K562 (cell line): Measurements from ENCODE around the gene CPTP. TPM values are rescaled to one million over a fixed set of nuclear protein-coding genes. Genes with fewer than 3 reads are reported as not detected.

Source experiments
- ATF7 ChIP-seq: fragments of 450-650 bp; IDR thresholded peaks from 2 replicates; pipeline ENCODE4 v1.7.1; 2014; ENCODE audit warnings: mild to moderate bottlenecking, moderate library complexity
- BDP1 ChIP-seq: IDR thresholded peaks from 3 replicates; pipeline ENCODE4 v1.6.1; 2011; ENCODE audit not compliant: insufficient read length, insufficient read depth
- CREM ChIP-seq: IDR thresholded peaks from 2 replicates; pipeline ENCODE4 v1.6.1; 2014; ENCODE audit warnings: antibody characterized with exemption, low read depth
- CUX1 ChIP-seq: fragments of 200-800 bp; sonication (Bioruptor generic); IDR thresholded peaks from 2 replicates; pipeline ENCODE4 v1.6.1; 2016; ENCODE audit warnings: missing genetic modification characterization, missing compliant biosample characterization
- MBD2 ChIP-seq: sonication (generic); IDR thresholded peaks from 2 replicates; pipeline ENCODE4 v1.6.1; 2016; ENCODE audit warnings: low read depth, borderline replicate concordance
- NCOA2 ChIP-seq, 2 experiments: fragments of 450-650 bp; IDR thresholded peaks; 2 replicates each; pipeline ENCODE4 v1.6.1; 2018; ENCODE audit warnings: mild to moderate bottlenecking in 2 of 2, moderate library complexity in 1 of 2; ENCODE audit not compliant: partially characterized antibody in 2 of 2
- NFRKB ChIP-seq: fragments of 450-650 bp; IDR thresholded peaks from 2 replicates; pipeline ENCODE4 v1.6.1; 2016; ENCODE audit warnings: low read depth
- PHF8 ChIP-seq: fragments of 200-600 bp; sonication (generic); IDR thresholded peaks from 2 replicates; pipeline ENCODE4 v1.6.1; 2012; ENCODE audit warnings: mixed run types, mild to moderate bottlenecking, inconsistent platforms, low read length, moderate library complexity, borderline replicate concordance
- TAF1 ChIP-seq: IDR thresholded peaks from 2 replicates; pipeline ENCODE4 v1.6.1; 2011; ENCODE audit warnings: mild to moderate bottlenecking, low read length, moderate library complexity; ENCODE audit not compliant: insufficient read depth, control insufficient read depth, severe bottlenecking; ENCODE audit errors: extremely low read depth
- ZBTB2 ChIP-seq: fragments of 450-650 bp; IDR thresholded peaks from 2 replicates; pipeline ENCODE4 v1.6.1; 2016; ENCODE audit warnings: antibody characterized with exemption
- ZNF766 ChIP-seq: fragments of 200-800 bp; sonication (Bioruptor generic); conservative IDR thresholded peaks from 2 replicates; pipeline ENCODE4 v1.6.1; 2016; ENCODE audit warnings: missing genetic modification characterization, missing compliant biosample characterization
- ZSCAN29 ChIP-seq: fragments of 450-650 bp; IDR thresholded peaks from 2 replicates; pipeline ENCODE4 v1.6.1; 2017
- polyA plus RNA-seq, 8 experiments: library from polyadenylated mRNA; depleted of rRNA in 4 of 8; stranded (reverse) in 5 of 8; unstranded in 3 of 8; fragments of >200 nt; fragmentation: Nextera tagmentation in 2 of 8; fragmentation: Illumina TruSeq in 1 of 8; extraction: Ambion mirVana in 2 of 8; extraction: Trizol in 1 of 8; gene quantifications; 2 replicates each; pipeline versions ENCODE4 v1.2.1 to v1.2.3, GENCODE V29; 2011 to 2014; ENCODE audit warnings: inconsistent platforms in 1 of 8, missing spikeins in 1 of 8
- total RNA-seq, 7 experiments: library from RNA; depleted of rRNA in 6 of 7; stranded (reverse); fragments of >200 nt in 6 of 7; fragmentation: Illumina TruSeq in 2 of 7; extraction: Trizol in 2 of 7; gene quantifications; 2 replicates each; pipeline versions ENCODE4 v1.2.1 to v1.2.3, GENCODE V29; 2011 to 2021; ENCODE audit warnings: low replicate concordance in 1 of 7
- TF ChIP-seq, protein P1 (sequence below): fragments of 250-450 bp; sonication (Bioruptor Pico); IDR thresholded peaks from 2 replicates; pipeline ENCODE4 v1.5.0; 2021; ENCODE audit warnings: mild to moderate bottlenecking, moderate library complexity
- TF ChIP-seq, protein P2 (sequence below): fragments of 250-450 bp; sonication (Bioruptor Pico); IDR thresholded peaks from 2 replicates; pipeline ENCODE4 v1.5.0; 2022; ENCODE audit warnings: mild to moderate bottlenecking

The CPTP gene
- total and polyA plus RNA-seq, 9 of the 15 experiments (the other 6 are each of a cell fraction or from before 2014, with no cell fraction given): 0.11 to 25.8 (median 3.5) TPM

DNA sequence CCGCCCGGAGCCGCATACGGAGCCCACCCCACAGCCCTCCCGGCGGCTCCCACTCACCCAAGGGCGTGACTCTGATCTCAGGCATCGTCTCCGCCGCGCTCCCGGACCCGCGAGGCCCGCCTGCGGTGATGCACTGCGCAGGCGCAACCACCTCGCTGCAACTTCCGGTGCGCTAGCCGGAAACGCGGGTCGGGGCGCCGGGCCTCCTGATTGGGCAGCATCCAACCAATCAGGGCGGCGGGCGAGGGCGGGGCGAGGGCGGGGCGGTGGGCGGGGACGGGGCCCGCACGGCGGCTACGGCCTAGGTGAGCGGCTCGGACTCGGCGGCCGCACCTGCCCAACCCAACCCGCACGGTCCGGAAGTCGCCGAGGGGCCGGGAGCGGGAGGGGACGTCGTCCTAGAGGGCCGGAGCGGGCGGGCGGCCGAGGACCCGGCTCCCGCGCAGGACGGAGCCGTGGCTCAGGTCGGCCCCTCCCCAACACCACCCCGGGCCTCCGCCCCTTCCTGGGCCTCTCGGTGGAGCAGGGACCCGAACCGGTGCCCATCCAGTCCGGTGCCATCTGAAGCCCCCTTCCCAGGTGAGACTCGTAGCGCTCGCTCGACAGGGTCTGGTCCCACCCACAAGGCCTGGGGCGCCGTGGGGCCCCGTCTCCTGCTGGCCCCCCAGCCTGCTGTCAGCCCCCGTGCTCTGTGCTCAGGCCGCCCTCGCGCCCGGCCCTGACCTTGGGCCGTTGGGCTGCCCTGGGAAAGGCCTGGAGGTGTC, at the start of gene CPTP, which contains the start of gene INTS11 (continued):
- TF ChIP-seq, protein P1, sequence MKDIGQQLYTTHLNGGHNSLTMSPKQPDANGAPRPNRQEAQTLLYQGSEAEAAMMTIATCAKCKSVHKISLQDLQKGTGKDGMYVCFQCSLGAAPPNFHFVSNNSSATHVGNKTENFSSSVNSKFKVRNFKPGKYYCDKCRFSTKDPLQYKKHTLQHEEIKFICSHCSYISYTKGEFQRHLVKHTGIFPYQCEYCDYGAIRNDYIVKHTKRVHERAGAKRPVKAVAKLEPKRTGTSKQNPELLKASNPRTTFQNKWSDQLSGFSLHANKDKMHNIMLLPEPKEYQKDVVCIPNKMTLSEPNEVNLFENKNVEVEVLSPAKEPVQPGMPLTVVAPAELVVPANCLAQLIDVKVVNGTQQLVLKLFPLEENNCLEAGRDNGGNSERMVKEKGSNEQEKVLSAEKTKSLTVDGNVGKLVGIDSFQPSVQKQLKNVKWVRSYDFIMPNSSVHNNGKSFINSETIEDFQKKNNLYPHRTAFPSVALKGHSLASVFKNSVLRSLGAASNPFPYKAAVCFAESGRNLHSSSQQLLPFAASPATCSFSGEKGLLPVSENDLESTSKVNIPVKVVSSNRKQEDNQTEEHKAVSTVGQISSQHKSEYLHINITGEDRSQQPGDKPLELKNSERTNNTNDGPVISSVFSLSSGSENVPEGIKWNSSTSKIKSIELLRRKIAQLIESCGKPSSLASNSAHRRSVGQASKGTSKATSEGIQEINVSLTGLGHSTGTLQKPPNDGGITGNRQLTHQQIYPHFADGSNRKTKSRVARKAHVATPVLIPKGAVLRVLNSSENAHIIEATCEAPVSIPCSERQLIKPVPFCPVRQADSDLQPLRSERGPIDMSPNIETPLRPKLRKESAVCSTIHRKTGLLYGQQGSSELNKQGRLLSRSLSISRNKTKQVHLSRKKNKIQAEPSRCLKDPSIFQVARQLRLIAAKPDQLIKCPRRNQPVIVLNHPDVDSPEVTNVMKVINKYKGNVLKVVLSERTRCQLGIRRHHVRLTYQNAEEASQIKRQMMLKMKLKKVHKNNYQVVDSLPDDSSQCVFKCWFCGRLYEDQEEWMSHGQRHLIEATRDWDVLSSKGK (CRISPR knock-in tag): no peak
- TF ChIP-seq MBD2 (peak; percentile 71; the same call in 1 of the 2 replicates), BDP1 (no peak), ZNF766 (CRISPR knock-in tag) (no peak), NCOA2 (IDR thresholded peaks at IDR 0.05; ENCODE audit: partially characterized antibody in 2 of 2) (no peak), TAF1 (peak; percentile 71), NFRKB (no peak), ZSCAN29 (no peak), PHF8 (peak; percentile 89; the same call in 1 of the 2 replicates), ATF7 (peak; percentile 24; the same call in 1 of the 2 replicates), ZBTB2 (peak; percentile 89), CREM (peak; percentile 71), CUX1 (CRISPR knock-in tag) (no peak)
- TF ChIP-seq, protein P2, sequence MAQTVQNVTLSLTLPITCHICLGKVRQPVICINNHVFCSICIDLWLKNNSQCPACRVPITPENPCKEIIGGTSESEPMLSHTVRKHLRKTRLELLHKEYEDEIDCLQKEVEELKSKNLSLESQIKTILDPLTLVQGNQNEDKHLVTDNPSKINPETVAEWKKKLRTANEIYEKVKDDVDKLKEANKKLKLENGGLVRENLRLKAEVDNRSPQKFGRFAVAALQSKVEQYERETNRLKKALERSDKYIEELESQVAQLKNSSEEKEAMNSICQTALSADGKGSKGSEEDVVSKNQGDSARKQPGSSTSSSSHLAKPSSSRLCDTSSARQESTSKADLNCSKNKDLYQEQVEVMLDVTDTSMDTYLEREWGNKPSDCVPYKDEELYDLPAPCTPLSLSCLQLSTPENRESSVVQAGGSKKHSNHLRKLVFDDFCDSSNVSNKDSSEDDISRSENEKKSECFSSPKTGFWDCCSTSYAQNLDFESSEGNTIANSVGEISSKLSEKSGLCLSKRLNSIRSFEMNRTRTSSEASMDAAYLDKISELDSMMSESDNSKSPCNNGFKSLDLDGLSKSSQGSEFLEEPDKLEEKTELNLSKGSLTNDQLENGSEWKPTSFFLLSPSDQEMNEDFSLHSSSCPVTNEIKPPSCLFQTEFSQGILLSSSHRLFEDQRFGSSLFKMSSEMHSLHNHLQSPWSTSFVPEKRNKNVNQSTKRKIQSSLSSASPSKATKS (CRISPR knock-in tag): no peak
